Measurements from ENCODE around the gene ARHGEF17. TPM values are rescaled to one million over a fixed set of nuclear protein-coding genes. Genes with fewer than 3 reads are reported as not detected.

ARHGEF17 gene, protein sequence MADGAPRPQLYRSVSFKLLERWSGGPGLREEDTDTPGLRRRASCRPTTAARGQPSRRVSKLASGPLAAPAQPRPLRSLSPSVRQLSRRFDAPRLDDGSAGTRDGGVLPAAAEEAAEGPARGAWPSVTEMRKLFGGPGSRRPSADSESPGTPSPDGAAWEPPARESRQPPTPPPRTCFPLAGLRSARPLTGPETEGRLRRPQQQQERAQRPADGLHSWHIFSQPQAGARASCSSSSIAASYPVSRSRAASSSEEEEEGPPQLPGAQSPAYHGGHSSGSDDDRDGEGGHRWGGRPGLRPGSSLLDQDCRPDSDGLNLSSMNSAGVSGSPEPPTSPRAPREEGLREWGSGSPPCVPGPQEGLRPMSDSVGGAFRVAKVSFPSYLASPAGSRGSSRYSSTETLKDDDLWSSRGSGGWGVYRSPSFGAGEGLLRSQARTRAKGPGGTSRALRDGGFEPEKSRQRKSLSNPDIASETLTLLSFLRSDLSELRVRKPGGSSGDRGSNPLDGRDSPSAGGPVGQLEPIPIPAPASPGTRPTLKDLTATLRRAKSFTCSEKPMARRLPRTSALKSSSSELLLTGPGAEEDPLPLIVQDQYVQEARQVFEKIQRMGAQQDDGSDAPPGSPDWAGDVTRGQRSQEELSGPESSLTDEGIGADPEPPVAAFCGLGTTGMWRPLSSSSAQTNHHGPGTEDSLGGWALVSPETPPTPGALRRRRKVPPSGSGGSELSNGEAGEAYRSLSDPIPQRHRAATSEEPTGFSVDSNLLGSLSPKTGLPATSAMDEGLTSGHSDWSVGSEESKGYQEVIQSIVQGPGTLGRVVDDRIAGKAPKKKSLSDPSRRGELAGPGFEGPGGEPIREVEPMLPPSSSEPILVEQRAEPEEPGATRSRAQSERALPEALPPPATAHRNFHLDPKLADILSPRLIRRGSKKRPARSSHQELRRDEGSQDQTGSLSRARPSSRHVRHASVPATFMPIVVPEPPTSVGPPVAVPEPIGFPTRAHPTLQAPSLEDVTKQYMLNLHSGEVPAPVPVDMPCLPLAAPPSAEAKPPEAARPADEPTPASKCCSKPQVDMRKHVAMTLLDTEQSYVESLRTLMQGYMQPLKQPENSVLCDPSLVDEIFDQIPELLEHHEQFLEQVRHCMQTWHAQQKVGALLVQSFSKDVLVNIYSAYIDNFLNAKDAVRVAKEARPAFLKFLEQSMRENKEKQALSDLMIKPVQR (N-terminal part only)
- 71.5 TPM for total RNA-seq

DNA sequence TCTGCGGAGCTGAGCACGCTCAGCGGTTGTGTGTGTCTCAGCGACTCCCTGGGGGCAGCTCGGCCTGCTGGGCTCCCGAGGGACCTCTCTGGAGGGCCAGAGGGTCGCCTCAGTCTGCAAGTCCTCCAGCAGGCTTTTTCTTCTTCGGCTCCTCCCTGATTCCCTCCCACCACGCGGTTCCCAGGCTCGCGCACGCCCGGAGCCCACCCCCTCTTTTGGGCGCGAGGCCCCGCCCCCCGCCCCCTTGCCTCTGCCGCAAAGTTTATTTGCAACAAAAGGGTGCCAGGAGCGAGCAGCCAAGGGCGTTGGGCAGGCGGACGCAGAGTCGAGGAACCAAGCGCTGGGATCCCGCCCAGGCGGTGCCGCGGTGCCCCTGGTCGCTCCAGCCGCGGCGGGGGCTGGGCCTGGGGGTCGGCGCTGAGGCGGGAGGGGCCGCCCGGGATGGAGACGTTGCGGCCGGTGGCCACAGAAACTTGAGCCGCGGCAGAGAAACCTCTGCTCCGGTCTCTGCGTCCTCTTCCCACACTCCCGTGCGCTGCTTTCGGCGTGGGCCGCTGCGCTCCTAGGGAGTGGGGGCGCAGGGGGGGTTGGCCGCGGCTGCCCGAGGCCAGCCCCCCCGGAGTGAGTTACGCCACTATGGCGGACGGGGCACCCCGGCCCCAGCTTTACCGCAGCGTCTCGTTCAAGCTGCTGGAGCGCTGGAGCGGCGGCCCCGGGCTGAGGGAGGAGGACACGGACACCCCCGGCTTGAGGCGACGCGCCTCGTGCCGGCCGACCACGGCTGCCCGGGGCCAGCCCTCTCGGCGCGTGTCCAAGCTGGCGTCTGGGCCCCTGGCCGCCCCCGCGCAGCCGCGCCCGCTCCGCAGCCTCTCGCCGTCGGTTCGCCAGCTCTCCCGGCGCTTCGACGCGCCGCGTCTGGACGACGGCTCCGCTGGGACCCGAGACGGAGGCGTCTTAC, at the start of gene ARHGEF17:
TSS of gene ARHGEF17 (plus strand) at position 274 of the 958 bp plus-strand sequence. CDS start at position 637, 363 bp downstream.
- DNase-seq (ENCODE audit: low spot score), result peak; percentile 83

GRCh38 chr11:73259406-73260126, 48.5 kb upstream of the ARHGEF17 start:
- DNase-seq (ENCODE audit: low spot score), result peak; percentile 32

DNA sequence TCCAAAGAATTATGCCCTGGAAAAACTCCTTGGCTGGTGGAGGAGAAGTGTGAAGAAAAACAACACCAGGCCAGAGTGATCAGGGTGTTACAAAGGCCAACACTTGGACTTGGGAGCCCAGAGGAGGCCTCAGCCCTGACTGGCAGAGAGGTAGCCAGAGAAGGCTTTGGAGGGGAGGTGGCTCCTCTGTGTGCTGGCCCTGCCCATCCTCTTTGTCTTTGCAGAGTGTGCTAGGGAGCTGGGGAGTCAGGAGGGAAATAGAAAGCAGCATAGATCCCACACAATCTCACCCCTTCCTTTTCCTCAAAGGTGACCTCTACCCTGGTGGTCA, 48.0 kb upstream of the ARHGEF17 start:
- no peak for DNase-seq (ENCODE audit: low spot score)

- DNase-seq (ENCODE audit: low spot score), result peak; percentile 18
These were observed 45.1 kb upstream of the ARHGEF17 start for GRCh38 chr11:73262851-73263495.

DNA sequence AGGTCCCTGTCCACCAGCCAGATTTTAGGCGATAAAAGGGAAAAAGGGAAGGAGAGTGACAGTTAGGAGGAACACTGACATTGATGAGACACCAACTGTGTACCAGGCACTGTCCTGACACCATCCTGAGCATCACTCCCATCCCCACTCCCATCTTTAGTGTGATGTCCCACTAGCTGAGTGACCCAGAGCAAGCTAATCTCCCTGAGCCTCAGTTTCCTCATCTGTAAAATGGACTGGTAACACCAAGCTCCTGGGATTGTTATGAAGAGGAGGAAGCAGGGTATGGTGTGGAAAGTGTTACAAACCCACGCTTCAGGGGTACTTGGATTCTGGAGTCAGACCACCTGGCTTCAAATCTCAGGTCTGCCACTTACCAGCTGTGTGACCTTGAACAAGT, 44.4 kb upstream of the ARHGEF17 start:
- no peak for DNase-seq (ENCODE audit: low spot score)

- peak; percentile 29 for DNase-seq (ENCODE audit: low spot score)
These were observed 42.7 kb upstream of the ARHGEF17 start for GRCh38 chr11:73265278-73265810.

DNA sequence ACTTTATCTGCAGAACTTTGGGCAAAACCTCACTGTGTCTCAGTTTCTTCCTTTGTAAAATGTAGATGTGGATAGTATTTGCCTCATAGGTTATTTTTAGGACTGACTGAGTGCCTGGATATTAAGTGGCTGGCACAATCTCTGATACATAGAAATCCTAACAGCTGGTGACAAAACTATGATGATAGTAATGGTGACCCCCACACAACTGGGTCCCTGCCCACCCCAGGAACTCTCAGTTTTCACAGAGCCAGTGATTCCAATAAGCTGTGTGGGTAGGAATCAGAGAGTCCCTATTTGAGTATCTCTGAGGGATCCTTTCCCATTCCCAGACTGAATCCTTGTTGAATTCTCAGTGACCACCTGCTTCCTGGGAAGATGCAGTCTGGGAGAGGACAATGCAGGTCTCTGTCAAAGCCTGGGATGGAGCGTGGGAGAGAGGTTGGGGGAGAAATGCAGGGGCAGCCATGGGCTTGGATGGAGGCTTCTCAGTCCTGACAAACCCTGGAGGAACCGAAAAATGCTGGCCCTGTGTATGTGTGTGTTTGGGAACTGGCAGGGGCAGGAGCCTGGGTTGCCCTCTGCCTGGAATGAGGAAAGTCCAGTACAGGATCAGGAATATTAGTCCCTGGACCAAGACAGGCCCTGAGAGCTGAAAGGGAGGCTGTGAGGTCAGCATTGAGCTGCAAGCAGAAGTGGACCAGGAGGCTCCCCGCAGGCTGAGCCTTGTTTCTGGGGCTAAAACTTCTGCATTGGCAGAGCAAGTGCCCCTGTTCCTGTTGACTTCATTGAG, 42.0 kb upstream of the ARHGEF17 start:
- DNase-seq (ENCODE audit: low spot score), result peak; percentile 41

- DNase-seq (ENCODE audit: low spot score), result peak; percentile 30
These were observed 41.4 kb upstream of the ARHGEF17 start for GRCh38 chr11:73266646-73267020.

GRCh38 chr11:73267122-73267846, 40.8 kb upstream of the ARHGEF17 start:
- DNase-seq (ENCODE audit: low spot score), result peak; percentile 30

DNA sequence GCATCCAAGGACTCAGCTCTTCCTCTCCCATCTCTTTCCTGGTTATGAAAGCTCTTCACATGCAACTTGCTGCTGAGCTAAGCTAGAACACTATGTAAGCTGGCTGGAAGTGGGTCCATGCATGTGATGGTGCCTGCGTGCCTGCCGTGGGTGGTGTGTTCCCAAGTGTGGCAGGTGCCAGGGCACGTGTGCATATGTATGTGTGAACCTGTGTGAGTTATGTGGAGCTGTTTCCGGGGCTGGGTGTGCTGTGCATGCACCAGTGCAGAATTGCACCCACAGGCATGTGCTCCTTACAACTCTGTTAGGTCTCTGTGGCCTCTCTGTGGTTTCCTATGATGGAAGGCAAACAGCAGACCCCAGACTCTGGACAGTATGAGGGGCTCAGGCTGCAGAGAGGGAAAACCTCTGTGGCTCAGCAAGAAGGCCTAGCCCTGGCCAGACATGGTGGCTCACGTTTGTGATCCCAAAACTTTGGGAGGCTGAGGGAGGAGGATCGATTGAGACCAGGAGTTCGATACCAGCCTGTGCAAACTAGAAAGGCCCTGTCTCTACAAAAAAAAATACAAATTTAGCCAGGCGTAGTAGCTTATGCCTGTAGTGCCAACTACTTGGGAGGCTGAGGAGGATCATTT, 40.1 kb upstream of the ARHGEF17 start:
- peak; percentile 29 for DNase-seq (ENCODE audit: low spot score)

DNA sequence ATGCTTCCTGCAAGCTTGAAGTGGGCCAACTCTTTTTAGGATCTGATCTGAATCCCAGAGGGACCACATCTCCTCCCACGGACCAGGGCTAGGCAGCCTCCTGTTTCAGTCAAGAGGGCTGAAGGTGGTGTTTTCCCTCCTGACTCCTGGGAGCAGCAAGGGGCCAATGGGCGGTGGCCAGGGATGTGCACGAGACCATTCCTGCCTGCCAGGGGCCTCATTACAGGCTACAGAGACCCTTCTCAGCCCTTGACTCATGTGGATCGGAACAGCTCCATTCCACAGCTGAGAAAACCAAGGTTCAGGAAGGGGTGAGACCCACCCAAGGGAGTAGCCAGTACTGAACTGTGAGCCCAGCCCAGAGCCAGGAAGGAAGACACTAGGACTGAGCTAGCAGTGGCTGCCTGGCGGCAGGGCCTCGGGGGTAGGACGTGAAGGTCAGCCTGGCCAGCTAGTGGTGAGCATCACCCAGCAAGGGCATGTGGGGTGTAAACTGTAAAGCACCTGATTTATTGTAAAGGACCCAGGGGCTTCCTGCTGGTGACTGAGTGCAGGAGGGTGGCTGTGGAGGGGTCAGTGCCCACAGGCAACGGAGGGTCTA, 39.3 kb upstream of the ARHGEF17 start:
- DNase-seq (ENCODE audit: low spot score), result peak; percentile 28

GRCh38 chr11:73269459-73270015, 38.5 kb upstream of the ARHGEF17 start:
- peak; percentile 53 for DNase-seq (ENCODE audit: low spot score)

DNA sequence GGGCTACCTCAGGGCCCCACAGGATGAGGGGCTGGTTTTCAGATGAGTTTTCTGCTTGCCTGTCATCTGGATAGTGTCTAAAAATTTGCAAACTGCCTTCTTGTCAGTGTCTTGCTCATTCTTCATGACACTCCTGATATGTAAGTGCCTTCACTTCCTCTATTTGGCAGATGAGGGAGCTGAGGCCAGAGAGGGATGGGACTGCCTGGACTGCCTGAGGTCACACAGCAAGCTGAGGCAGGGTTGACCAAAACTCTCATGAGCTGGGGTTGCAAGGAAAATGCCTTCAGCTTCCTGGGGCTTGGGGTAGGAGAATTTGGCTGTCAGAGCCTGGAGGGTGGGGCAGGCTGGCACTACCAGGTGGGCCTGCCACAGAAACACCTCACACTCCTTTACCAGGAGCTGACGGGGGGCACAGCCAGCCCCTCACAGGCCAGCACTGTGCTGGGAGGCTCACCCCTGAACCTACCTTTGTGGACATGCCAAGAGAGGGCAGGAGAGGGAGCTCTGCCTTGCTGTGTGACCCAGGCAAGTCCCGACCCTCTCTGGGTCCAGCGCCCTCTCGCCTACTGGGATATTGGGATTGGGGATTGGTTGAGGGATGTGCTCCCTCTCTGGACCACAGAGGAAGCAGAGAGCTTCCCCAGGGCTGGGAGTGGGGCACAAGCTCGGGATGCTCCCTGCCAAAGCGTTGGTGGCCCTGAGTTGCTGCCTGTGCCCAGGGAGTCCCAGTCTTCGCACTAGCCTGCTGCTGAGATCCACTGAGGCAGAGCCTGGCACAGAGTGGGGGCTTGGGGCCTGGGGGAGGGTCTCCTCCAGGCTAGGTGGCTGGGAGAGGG, 37.8 kb upstream of the ARHGEF17 start:
- DNase-seq (ENCODE audit: low spot score), result peak; percentile 41

GRCh38 chr11:73270855-73271477, 37.1 kb upstream of the ARHGEF17 start:
- DNase-seq (ENCODE audit: low spot score), result peak; percentile 39

DNA sequence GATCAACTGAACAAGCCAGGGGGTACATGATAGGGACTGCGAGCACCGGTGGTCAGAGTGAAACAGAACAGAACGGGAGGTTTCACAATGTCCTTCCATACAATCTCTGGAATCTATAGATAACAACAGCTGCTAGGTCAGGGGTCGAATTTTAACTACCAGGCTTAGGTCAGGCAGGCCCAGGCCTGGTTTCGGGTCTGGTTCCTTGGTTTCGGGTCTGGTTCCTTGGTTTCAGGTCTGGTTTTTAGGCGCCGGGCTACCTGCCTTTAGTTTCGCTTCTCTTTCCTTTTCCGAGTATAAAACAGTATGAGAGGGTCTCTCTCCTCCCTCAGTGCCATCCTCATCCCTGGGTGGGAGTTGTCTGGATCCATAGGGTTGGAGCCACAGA, 36.6 kb upstream of the ARHGEF17 start:
- peak; percentile 19 for DNase-seq (ENCODE audit: low spot score)

Measured in ureter (tissue), 1 donor.